Forelimb muscle (tissue), 1 donor: Measurements from ENCODE around the gene PDE6B. TPM values are rescaled to one million over a fixed set of nuclear protein-coding genes. Genes with fewer than 3 reads are reported as not detected.
"Not testable (repeated sequence)": the region's sequence is repeated elsewhere in the genome, so short reads cannot be mapped to it uniquely, and the experiment has no call there.

Experiments used
- DNase-seq: peaks from one replicate; pipeline ENCODE4 v3.0.0-alpha.2; 2013; ENCODE audit warnings: low read depth
- polyA plus RNA-seq: library from polyadenylated mRNA; unstranded; fragments of 120-200 nt; gene quantifications from one replicate; pipeline ENCODE4 v1.2.1, GENCODE V29; 2013; ENCODE audit not compliant: insufficient read length

PDE6B gene
- polyA plus RNA-seq, 1 donor = 16.1 TPM

- no peak for DNase-seq
These were observed 31.3 kb downstream of the PDE6B start for GRCh38 chr4:656436-657337.

DNA sequence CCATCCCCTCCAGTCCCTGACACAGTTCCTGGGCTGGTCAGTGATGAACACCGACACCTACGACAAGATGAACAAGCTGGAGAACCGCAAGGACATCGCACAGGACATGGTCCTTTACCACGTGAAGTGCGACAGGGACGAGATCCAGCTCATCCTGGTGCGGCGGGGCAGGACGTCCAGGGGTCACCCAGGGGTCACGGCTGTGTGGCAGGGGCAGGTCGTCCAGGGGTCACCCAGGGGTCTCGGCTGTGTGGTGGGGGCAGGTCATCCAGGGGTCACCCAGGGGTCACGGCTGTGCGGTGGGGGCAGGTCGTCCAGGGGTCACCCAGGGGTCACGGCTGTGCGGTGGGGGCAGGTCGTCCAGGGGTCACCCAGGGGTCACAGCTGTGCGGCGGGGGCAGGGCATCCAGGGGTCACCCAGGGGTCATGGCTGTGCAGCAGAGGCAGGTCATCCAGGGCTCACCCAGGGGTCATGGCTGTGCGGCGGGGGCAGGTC lies 32.0 kb downstream of the PDE6B start:
- DNase-seq = no peak

GRCh38 chr4:657834-658667 lies 32.7 kb downstream of the PDE6B start:
- DNase-seq = no peak

GRCh38 chr4:658681-659667 lies 33.6 kb downstream of the PDE6B start:
- no peak for DNase-seq

GRCh38 chr4:659851-660250 lies 34.5 kb downstream of the PDE6B start:
- no peak for DNase-seq

- no peak for DNase-seq
These were observed 35.0 kb downstream of the PDE6B start for GRCh38 chr4:660401-660800.

GRCh38 chr4:661231-661630 lies 35.9 kb downstream of the PDE6B start:
- no peak for DNase-seq

- DNase-seq = no peak
These were observed 36.7 kb downstream of the PDE6B start for GRCh38 chr4:661881-662761.

- no peak for DNase-seq
These were observed 37.7 kb downstream of the PDE6B start for GRCh38 chr4:663046-663437.

DNA sequence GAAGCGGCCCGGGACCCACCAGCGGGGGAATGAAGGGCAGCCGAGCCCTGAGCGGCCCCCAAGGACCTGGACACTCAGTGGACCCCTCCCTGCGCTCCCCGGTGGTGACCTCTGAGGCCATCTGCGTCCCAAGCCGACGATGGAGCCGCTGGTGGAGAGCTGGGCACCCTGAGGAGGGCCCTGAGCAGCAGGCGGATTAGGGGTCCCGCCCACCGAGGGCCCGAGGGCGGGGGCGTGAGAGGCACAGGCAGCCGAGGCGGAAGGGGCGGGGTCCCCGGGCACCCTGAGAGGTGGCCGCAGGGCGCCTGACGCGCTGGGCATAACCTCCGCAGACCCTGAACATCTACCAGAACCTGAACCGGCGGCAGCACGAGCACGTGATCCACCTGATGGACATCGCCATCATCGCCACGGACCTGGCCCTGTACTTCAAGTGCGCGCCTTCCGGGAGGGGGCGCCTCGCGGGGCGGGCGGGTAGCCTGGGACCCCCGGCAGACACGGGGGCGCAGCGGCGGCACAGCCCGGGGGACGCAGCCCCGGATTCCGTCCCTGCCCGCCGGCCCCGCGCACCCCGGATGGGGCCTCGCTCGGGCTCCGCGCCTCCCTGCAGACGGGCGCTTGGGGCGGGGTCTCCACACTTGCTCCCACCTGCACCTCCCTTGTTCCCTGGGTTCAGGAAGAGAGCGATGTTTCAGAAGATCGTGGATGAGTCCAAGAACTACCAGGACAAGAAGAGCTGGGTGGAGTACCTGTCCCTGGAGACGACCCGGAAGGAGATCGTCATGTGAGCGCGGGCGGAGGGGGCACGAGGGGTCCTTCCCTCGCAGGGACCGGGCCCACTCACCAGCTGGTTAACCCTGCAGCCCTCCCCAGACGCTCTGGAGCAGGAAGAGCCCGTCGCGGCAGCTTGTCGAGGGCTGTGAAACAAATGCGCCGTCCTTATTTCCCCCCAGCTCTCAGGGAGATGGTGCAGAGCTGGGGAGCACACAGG lies 38.4 kb downstream of the PDE6B start:
- DNase-seq = no peak

GRCh38 chr4:664713-665231 lies 39.4 kb downstream of the PDE6B start:
- DNase-seq = no peak

DNA sequence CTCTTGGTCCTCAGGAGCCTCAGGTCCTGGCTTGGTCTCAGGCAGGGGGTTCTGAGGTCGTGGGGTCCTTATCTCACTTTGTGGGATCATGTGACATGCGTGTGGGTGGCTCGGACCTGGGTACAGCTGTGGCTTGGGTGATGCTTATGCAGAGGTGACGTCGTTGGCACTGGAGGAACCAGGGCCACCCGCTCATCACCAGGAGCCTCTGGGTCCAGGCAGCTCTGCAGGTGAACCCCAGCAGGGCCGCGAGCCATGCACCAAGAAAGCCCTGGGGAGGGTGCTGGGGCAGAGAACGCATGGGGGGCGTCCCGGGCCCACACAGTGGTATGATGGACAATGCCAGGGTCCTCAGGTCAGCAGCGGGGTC lies 40.0 kb downstream of the PDE6B start:
- no peak for DNase-seq

- no peak for DNase-seq
These were observed 40.5 kb downstream of the PDE6B start for GRCh38 chr4:665751-666435.

- no peak for DNase-seq
These were observed 41.0 kb downstream of the PDE6B start for GRCh38 chr4:666436-666810.

DNA sequence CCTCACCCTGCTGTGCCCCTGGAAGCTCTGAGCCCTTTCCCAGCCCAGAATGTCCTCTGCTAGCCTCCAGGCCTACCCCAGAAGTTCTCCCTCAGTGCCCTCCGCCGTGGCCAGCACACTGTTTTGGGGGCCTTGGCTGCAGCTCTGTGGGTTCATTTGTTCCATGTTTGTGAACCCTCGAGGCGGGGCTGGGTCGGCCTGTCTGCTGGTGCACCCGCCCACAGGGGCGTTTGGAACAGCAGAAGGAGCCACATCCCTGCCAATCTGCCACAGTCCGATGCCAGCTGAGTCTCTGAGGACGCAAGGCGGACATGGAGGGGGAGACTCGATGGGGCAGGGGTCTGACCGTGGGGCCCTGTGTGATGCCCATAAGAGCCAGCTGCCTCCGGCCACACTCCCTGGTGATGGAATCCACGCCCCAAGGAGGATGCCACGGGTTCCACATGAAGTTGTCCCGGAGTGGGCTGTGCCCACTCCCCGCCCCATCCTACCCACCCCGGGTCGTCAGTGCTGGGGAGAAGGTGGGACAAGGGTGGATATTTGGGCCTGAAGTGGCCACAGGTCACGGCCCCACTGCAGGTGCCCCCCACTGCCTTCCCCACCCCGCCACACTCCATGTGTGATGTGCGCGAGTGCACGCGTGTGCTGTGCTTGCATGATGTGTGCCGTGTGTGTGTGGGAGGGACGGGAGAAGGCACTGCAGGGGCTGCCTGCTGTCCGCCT lies 41.6 kb downstream of the PDE6B start:
- no peak for DNase-seq

DNA sequence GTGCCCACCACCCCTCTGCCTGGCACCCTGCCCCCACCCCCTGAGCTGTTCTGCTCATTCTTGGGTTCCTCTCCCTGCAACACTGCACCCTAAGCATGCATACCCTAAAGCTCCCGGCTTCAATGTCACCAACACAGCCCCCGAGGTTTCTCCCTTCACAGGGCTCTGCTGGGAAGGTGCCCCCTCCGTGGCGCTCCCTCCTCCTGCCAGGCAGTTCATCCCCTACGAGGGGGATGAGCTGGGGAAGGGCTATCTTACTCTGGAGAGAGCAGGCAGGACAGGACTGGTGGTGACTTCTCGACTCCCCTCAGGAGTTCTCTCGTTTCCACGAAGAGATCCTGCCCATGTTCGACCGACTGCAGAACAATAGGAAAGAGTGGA lies 42.2 kb downstream of the PDE6B start:
- DNase-seq = no peak

GRCh38 chr4:668219-668618 lies 42.8 kb downstream of the PDE6B start:
- not testable (repeated sequence) for DNase-seq
